HCT116 (cell line): ENCODE results near the gene CES3. TPM values are rescaled to one million over a fixed set of nuclear protein-coding genes. Genes with fewer than 3 reads are reported as not detected.
A peak's percentile ranks its signal among the peaks of the same experiment; 100 is the strongest.

Experiments used
- ATAC-seq: fragments of 200-7000 bp; cut with Tn5 transposase; 2 replicates; pipeline ENCODE4 v1.9.1; 2020; ENCODE audit warnings: mild to moderate bottlenecking, moderate library complexity
- BruUV-seq: library from RNA; stranded (reverse); fragments of 400-500 nt; replicated peaks from 2 replicates; lab custom pipeline; 2021; lab: Mats Ljungman, UMichigan
- CTCF ChIA-PET: fragments of 300-600 bp; sonication (Branson Sonifier 250); formaldehyde crosslinking; loops from one replicate; lab custom pipeline; 2021; ENCODE audit warnings: antibody characterized with exemption; lab: Charles Lee
- POLR2A ChIA-PET: fragments of 300-600, 350-600 bp; sonication (Branson Sonifier 250); formaldehyde crosslinking; loops from one replicate; lab custom pipeline; 2021; ENCODE audit warnings: antibody characterized with exemption; lab: Charles Lee
- RAD21 ChIA-PET, 2 experiments: fragments of 300-600 bp; sonication (Branson Sonifier 250); formaldehyde crosslinking; loops; one replicate each; lab custom pipeline; 2023; ENCODE audit warnings: low total read pairs in 2 of 2; ENCODE audit not compliant: uncharacterized antibody in 2 of 2, unreplicated experiment in 2 of 2, low non-redundant PET in 1 of 2; lab: Charles Lee
- DNase-seq: peaks from one replicate; pipeline ENCODE4 v3.0.0-alpha.2; 2010; ENCODE audit warnings: low read depth, low spot score
- H2AFZ ChIP-seq: fragments of 200-600 bp; shearing (Covaris generic), sonication (generic); 2 replicates; pipeline ENCODE4 v1.6.1; 2017; ENCODE audit warnings: low read depth, mixed run types, mixed read lengths, antibody characterized with exemption, low read length; ENCODE audit not compliant: poor library complexity, severe bottlenecking
- H3K27ac ChIP-seq: 2 replicates; pipeline ENCODE4 v1.5.1; 2012; ENCODE audit warnings: low read depth, low read length
- H3K27me3 ChIP-seq: fragments of 200-600 bp; sonication (generic); 2 replicates; pipeline ENCODE4 v1.6.1; 2016; ENCODE audit warnings: mixed run types, low read length, mixed read lengths; ENCODE audit not compliant: insufficient read depth
- H3K36me3 ChIP-seq, 2 experiments: fragments of 200-500 bp in 1 of 2; fragments of 200-600 bp in 1 of 2; sonication (Bioruptor generic) in 1 of 2; sonication (generic) in 1 of 2; 2 replicates each; pipeline versions ENCODE4 v1.5.1 to v1.6.1; 2014 to 2016; ENCODE audit warnings: low read length in 2 of 2, inconsistent platforms in 1 of 2, mixed read lengths in 1 of 2, mixed run types in 1 of 2; ENCODE audit not compliant: insufficient read depth in 2 of 2, control insufficient read depth in 1 of 2
- H3K4me1 ChIP-seq, 2 experiments: fragments of 200-600 bp in 1 of 2; sonication (generic) in 1 of 2; 2 replicates each; pipeline versions ENCODE4 v1.5.1 to v1.6.1; 2012 to 2017; ENCODE audit warnings: low read length in 2 of 2, inconsistent platforms in 1 of 2, mild to moderate bottlenecking in 1 of 2, mixed read lengths in 1 of 2, mixed run types in 1 of 2, moderate library complexity in 1 of 2; ENCODE audit not compliant: insufficient read depth in 2 of 2, control insufficient read depth in 1 of 2
- H3K4me2 ChIP-seq: fragments of 200-600 bp; sonication (generic); 2 replicates; pipeline ENCODE4 v1.6.1; 2017; ENCODE audit warnings: mixed run types, low read length, mixed read lengths
- H3K4me3 ChIP-seq, 2 experiments: fragments of 200-600 bp in 1 of 2; sonication (generic) in 1 of 2; replicated peaks in 1 of 2; 2 replicates each; pipeline ENCODE4 v1.5.1; 2011 to 2016; ENCODE audit warnings: low read length in 2 of 2, control low read depth in 1 of 2, low read depth in 1 of 2, mild to moderate bottlenecking in 1 of 2, mixed read lengths in 1 of 2, mixed run types in 1 of 2
- H3K79me2 ChIP-seq: fragments of 200-600 bp; sonication (generic); 2 replicates; pipeline ENCODE4 v1.6.1; 2017; ENCODE audit warnings: mild to moderate bottlenecking, mixed run types, low read length, moderate library complexity, mixed read lengths; ENCODE audit not compliant: insufficient read depth
- H3K9ac ChIP-seq: fragments of 200-600 bp; sonication (generic); 2 replicates; pipeline ENCODE4 v1.6.1; 2016; ENCODE audit warnings: low read length, mixed read lengths
- H3K9me2 ChIP-seq: fragments of 200-600 bp; sonication (generic), shearing (Covaris generic); 2 replicates; pipeline ENCODE4 v1.6.1; 2017; ENCODE audit warnings: mixed run types, mild to moderate bottlenecking, moderate library complexity; ENCODE audit not compliant: insufficient read depth
- H3K9me3 ChIP-seq, 2 experiments: fragments of 200-500 bp in 1 of 2; fragments of 200-600 bp in 1 of 2; sonication (Bioruptor generic) in 1 of 2; sonication (generic) in 1 of 2; 2 replicates each; pipeline ENCODE4 v1.6.1; 2014 to 2017; ENCODE audit warnings: low read length in 2 of 2, mixed read lengths in 2 of 2, inconsistent platforms in 1 of 2, low read depth in 1 of 2, mild to moderate bottlenecking in 1 of 2, mixed run types in 1 of 2, moderate library complexity in 1 of 2; ENCODE audit not compliant: control insufficient read depth in 1 of 2, insufficient read depth in 1 of 2
- H4K20me1 ChIP-seq: fragments of 200-600 bp; sonication (generic), shearing (Covaris generic); 2 replicates; pipeline ENCODE4 v1.6.1; 2017; ENCODE audit warnings: mixed run types, mild to moderate bottlenecking, moderate library complexity; ENCODE audit not compliant: insufficient read depth
- EGR1 ChIP-seq: IDR thresholded peaks from 2 replicates; pipeline ENCODE4 v1.6.1; 2012; ENCODE audit warnings: low read depth
- RAD21 ChIP-seq: IDR thresholded peaks from 2 replicates; pipeline ENCODE4 v1.6.1; 2012; ENCODE audit warnings: low read depth, mild to moderate bottlenecking
- YY1 ChIP-seq: IDR thresholded peaks from 2 replicates; pipeline ENCODE4 v1.6.1; 2011; ENCODE audit warnings: low read length, low read depth, moderate library complexity, mild to moderate bottlenecking; ENCODE audit not compliant: insufficient replicate concordance; ENCODE audit errors: extremely low read depth
- ZFX ChIP-seq: fragments of 450-650 bp; IDR thresholded peaks from 2 replicates; pipeline ENCODE4 v1.6.1; 2017
- ZNF274 ChIP-seq: fragments of 200-500 bp; sonication (Bioruptor generic); IDR thresholded peaks from 2 replicates; pipeline ENCODE4 v1.6.1; 2014; ENCODE audit warnings: mild to moderate bottlenecking, low read depth, low read length, inconsistent platforms
- intact Hi-C: fragments of 100-400 bp; cut with micrococcal nuclease; formaldehyde crosslinking; loops from 2 replicates; pipeline ENCODE4 v1.10.0; 2022
- total RNA-seq: library from RNA; stranded (reverse); gene quantifications from one replicate; pipeline ENCODE4 v1.2.1, GENCODE V29; 2021; ENCODE audit not compliant: unreplicated experiment
- TF ChIP-seq, protein P1 (sequence below): IDR thresholded peaks from 2 replicates; pipeline ENCODE4 v1.6.1; 2012
- TF ChIP-seq, protein P2 (sequence below), 3 experiments: fragments of 200-600 bp in 1 of 3; sonication (generic) in 1 of 3; IDR thresholded peaks in 2 of 3; conservative IDR thresholded peaks in 1 of 3; 2 replicates each; pipeline ENCODE4 v1.5.1; 2012 to 2017; ENCODE audit warnings: low read depth in 2 of 3, low read length in 2 of 3, antibody characterized with exemption in 1 of 3, borderline replicate concordance in 1 of 3, control low read depth in 1 of 3, mild to moderate bottlenecking in 1 of 3, mixed read lengths in 1 of 3, mixed run types in 1 of 3, moderate library complexity in 1 of 3; ENCODE audit not compliant: insufficient read depth in 1 of 3

Gene CES3
- total RNA-seq, 1 experiment from 2014 or later: 10.8 TPM

DNA sequence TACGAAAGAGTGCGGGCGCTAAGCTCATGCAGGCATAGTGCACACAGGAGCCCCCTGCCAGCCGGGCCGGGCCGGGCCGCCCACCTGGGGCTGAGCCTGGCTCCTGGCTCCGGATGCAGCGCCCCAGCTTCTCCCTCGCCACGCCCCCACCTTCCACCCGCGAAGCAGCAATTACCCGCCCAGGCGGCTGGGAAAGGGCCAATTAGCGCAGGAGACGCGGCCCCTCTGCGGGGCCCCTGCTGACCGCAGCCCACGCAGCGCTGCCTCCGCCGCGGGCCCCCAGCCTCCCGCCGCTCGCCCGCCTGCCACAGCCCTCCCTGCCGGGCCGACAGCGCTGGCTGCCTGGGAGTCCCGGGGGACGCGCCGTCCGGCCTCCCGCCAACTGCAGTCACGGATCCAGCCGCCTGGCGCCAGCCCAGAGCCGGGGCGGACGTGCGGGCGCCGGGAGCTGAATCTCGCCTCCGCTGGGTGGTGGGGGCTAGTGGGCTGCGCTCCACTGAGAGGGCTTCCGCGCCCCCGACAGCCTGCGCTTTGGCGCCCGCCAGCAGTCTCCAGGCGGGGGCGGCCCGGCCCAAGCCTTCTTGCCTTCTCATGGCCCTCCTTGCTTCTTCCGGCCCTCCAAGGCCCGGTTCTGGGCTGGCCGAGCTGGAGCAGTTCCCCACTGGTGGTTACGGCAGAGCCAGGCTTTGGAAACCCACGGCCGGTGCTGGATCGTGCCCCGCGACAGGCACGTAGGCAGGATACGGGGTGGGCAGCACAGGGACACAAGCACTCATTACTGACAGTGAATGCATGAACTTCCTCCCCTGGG, 53.0 kb downstream of the CES3 start:
- DNase-seq (no peak), ATAC-seq (peak; percentile 49)
- H3K4me3 ChIP-seq: peak overlapping the region; percentile 43 to 59
- peak overlapping the region; percentile 75 for H3K27ac ChIP-seq
- H3K4me1 ChIP-seq: peaks cover 20 to 30% of the 10 kb centered on the region in 2 experiments
- no peaks in the 10 kb centered on the region for H3K36me3 ChIP-seq
- no peaks in the 10 kb centered on the region for H4K20me1 ChIP-seq
- H3K79me2 ChIP-seq: no peaks in the 10 kb centered on the region
- no TSS peak for BruUV-seq
- intact Hi-C loops: loop anchor here (1.0 to 2.0 kb wide), 2 partner anchors 119 to 141 kb away; no protein-coding TSS in a partner anchor
- TF ChIP-seq ZFX (peak; percentile 61; the same call in 1 of the 2 replicates), YY1 (no peak), EGR1 (peak; percentile 64), ZNF274 (no peak), RAD21 (no peak)
- TF ChIP-seq, protein P1, sequence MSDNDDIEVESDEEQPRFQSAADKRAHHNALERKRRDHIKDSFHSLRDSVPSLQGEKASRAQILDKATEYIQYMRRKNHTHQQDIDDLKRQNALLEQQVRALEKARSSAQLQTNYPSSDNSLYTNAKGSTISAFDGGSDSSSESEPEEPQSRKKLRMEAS: peak; percentile 18; the same call in 1 of the 2 replicates
- TF ChIP-seq, protein P2, sequence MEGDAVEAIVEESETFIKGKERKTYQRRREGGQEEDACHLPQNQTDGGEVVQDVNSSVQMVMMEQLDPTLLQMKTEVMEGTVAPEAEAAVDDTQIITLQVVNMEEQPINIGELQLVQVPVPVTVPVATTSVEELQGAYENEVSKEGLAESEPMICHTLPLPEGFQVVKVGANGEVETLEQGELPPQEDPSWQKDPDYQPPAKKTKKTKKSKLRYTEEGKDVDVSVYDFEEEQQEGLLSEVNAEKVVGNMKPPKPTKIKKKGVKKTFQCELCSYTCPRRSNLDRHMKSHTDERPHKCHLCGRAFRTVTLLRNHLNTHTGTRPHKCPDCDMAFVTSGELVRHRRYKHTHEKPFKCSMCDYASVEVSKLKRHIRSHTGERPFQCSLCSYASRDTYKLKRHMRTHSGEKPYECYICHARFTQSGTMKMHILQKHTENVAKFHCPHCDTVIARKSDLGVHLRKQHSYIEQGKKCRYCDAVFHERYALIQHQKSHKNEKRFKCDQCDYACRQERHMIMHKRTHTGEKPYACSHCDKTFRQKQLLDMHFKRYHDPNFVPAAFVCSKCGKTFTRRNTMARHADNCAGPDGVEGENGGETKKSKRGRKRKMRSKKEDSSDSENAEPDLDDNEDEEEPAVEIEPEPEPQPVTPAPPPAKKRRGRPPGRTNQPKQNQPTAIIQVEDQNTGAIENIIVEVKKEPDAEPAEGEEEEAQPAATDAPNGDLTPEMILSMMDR (IDR thresholded peaks at IDR 0.05 in 2 of 3, conservative IDR thresholded peaks at IDR 0.05 in 1 of 3; ENCODE audit: borderline replicate concordance in 1 of 3, insufficient read depth in 1 of 3, low read depth in 2 of 3, low read length in 2 of 3): peak in 1 of 3 experiments; percentile 17; a peak in 1 of 6 replicates
- no peak overlapping the region for H2AFZ ChIP-seq
- H3K4me2 ChIP-seq: peak overlapping the region; percentile 83
- ChIA-PET RAD21 (interaction anchor here (0.9 to 1.4 kb wide), 3 partner anchors 60 to 141 kb away, joined by 3 to 4 read pairs (median 3); no protein-coding TSS in a partner anchor), POLR2A (no interaction called here), CTCF (interaction anchor here (0.7 to 2.6 kb wide), 6 partner anchors 53 to 171 kb away, joined by 3 to 13 read pairs (median 6); partner anchors contain the start of gene CES3)
- no peaks in the 10 kb centered on the region for H3K9me2 ChIP-seq
- peak overlapping the region; percentile 69 for H3K9ac ChIP-seq
- no peaks in the 10 kb centered on the region for H3K27me3 ChIP-seq
- no peaks in the 10 kb centered on the region for H3K9me3 ChIP-seq
